ENCODE data around the gene RRP15. TPM values are rescaled to one million over a fixed set of nuclear protein-coding genes. Genes with fewer than 3 reads are reported as not detected.

The RRP15 gene
- total and polyA plus RNA-seq, 2 experiments from 2014 or later = 19.8 to 86.5 TPM

DNA sequence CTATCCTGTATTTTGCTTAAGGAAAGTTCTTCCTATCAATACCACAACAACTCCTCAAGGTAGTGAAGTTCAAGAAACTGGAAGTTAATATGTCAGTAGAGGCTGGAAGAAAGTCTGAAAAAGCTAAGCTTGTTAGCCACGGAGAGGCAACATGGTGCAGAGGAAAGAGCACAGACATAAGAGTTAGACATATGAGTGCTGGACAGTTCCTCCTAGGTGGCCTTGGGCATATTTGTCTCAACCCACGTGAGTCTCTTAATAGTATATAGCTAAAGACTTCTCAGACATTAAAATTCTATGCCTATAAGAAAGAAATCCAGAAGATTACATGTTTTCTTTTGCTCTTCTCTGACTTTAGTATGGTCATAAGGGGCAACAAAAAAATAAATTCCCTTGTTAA lies 22.8 kb upstream of the RRP15 start (continued):
- no peak for TF ChIP-seq ZNF462 (CRISPR knock-in tag; IDR thresholded peaks at IDR 0.05)

DNA sequence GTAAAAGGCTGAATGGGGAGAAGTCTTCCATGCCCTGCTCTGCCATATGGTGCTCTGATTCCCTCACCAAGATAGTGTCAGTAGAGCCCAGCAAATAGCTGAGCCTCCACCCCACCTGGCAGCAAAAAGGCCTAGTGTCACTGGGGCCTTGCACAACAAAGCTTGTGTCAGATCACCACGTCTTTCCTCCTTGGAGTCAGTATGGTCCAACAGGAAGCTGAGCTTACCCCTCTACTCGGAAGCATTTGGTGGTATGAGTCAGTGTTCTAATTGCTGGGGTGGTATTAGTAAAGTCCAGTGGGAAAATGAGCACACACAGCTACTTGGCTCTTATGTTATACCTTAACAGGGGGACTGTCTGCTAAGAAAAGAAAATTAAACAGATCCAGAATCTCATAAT lies 18.7 kb upstream of the RRP15 start:
- H3K4me2 ChIP-seq = no peak overlapping the region
- Mint-ChIP-seq H3K4me1 (no peaks in the 10 kb centered on the region), H3K9me3 (no peaks in the 10 kb centered on the region), H3K27ac (no peak overlapping the region), H3K4me3 (no peak overlapping the region), H3K36me3 (ENCODE audit: low read depth) (no peaks in the 10 kb centered on the region), H3K27me3 (ENCODE audit: insufficient read depth, low read depth, poor library complexity) (no peaks in the 10 kb centered on the region)
- H3K79me2 ChIP-seq (replicated peaks; ENCODE audit: insufficient read depth) = no peaks in the 10 kb centered on the region
- H3K27ac ChIP-seq (ENCODE audit: low read depth) = no peak overlapping the region
- ATAC-seq (no peak), DNase-seq (ENCODE audit: low spot score) (no peak)
- H4K20me1 ChIP-seq (replicated peaks; ENCODE audit: insufficient read depth) = no peaks in the 10 kb centered on the region
- H3K9me2 ChIP-seq (ENCODE audit: insufficient read depth) = no peaks in the 10 kb centered on the region
- no peak overlapping the region for H2AFZ ChIP-seq
- no peaks in the 10 kb centered on the region for H3F3A ChIP-seq (replicated peaks; ENCODE audit: low read depth)
- H3K27me3 ChIP-seq (ENCODE audit: insufficient read depth) = no peaks in the 10 kb centered on the region
- H3K36me3 ChIP-seq (ENCODE audit: insufficient read depth) = no peaks in the 10 kb centered on the region
- no peaks in the 10 kb centered on the region for H3K4me1 ChIP-seq (ENCODE audit: insufficient read depth)
- H3K4me3 ChIP-seq = no peak overlapping the region
- TF ChIP-seq ZNF462 (CRISPR knock-in tag; IDR thresholded peaks at IDR 0.05) (no peak), ZNF114 (CRISPR knock-in tag; IDR thresholded peaks at IDR 0.05) (no peak), REST (IDR thresholded peaks at IDR 0.05; ENCODE audit: unreplicated experiment) (no peak)
- TF ChIP-seq, protein P1, sequence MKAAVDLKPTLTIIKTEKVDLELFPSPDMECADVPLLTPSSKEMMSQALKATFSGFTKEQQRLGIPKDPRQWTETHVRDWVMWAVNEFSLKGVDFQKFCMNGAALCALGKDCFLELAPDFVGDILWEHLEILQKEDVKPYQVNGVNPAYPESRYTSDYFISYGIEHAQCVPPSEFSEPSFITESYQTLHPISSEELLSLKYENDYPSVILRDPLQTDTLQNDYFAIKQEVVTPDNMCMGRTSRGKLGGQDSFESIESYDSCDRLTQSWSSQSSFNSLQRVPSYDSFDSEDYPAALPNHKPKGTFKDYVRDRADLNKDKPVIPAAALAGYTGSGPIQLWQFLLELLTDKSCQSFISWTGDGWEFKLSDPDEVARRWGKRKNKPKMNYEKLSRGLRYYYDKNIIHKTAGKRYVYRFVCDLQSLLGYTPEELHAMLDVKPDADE (IDR thresholded peaks at IDR 0.05) = no peak
